Endothelial cell of umbilical vein (primary cell): Measurements from ENCODE around the gene STK17A.

Experiments used
- FOS ChIP-seq: IDR thresholded peaks from 2 replicates; pipeline ENCODE4 v1.6.1; 2011; ENCODE audit warnings: mild to moderate bottlenecking, low read length, moderate library complexity, borderline replicate concordance; ENCODE audit not compliant: insufficient read depth
- MYC ChIP-seq: IDR thresholded peaks from one replicate; pipeline ENCODE4 v1.6.1; 2011; ENCODE audit warnings: mild to moderate bottlenecking, low read depth, low read length
- POLR2A ChIP-seq: IDR thresholded peaks from 2 replicates; pipeline ENCODE4 v1.6.1; 2012; ENCODE audit warnings: low read depth, mild to moderate bottlenecking, control low read depth, low read length
- TF ChIP-seq, protein P1 (sequence below), 2 donors: IDR thresholded peaks; 1 replicate in 1 of 2; 2 replicates in 1 of 2; pipeline ENCODE4 v1.5.1; 2011; ENCODE audit warnings: low read length in 2 of 2, mild to moderate bottlenecking in 2 of 2, moderate library complexity in 2 of 2, control low read depth in 1 of 2, inconsistent platforms in 1 of 2, low read depth in 1 of 2; ENCODE audit not compliant: insufficient read depth in 1 of 2; ENCODE audit errors: extremely low read depth in 1 of 2

GRCh38 chr7:43593010-43593409 lies 10.1 kb downstream of the STK17A start:
- TF ChIP-seq POLR2A (no peak), MYC (no peak), FOS (no peak)
- TF ChIP-seq, protein P1, sequence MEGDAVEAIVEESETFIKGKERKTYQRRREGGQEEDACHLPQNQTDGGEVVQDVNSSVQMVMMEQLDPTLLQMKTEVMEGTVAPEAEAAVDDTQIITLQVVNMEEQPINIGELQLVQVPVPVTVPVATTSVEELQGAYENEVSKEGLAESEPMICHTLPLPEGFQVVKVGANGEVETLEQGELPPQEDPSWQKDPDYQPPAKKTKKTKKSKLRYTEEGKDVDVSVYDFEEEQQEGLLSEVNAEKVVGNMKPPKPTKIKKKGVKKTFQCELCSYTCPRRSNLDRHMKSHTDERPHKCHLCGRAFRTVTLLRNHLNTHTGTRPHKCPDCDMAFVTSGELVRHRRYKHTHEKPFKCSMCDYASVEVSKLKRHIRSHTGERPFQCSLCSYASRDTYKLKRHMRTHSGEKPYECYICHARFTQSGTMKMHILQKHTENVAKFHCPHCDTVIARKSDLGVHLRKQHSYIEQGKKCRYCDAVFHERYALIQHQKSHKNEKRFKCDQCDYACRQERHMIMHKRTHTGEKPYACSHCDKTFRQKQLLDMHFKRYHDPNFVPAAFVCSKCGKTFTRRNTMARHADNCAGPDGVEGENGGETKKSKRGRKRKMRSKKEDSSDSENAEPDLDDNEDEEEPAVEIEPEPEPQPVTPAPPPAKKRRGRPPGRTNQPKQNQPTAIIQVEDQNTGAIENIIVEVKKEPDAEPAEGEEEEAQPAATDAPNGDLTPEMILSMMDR (IDR thresholded peaks at IDR 0.05; ENCODE audit: extremely low read depth in 1 of 2, insufficient read depth in 1 of 2, low read depth in 1 of 2, low read length in 2 of 2) = no peak
